Breast epithelium (tissue), 4 donors: ENCODE measurements around the gene TPCN2. TPM values are rescaled to one million over a fixed set of nuclear protein-coding genes. Genes with fewer than 3 reads are reported as not detected.

Source experiments
- DNase-seq, 2 donors: peaks; one replicate each; pipeline ENCODE4 v3.0.0-alpha.2; 2019; ENCODE audit warnings: low spot score in 2 of 2
- H3K27ac ChIP-seq, 2 donors: fragments of 200-600 bp; sonication (generic) in 1 of 2; one replicate each; pipeline ENCODE4 v1.5.1; 2016 to 2019; ENCODE audit warnings: mild to moderate bottlenecking in 1 of 2
- H3K27me3 ChIP-seq, 2 donors: fragments of 200-600 bp; sonication (generic) in 1 of 2; one replicate each; pipeline versions ENCODE4 v1.5.1 to v1.6.0; 2017 to 2019; ENCODE audit warnings: control low read depth in 1 of 2, mild to moderate bottlenecking in 1 of 2
- H3K36me3 ChIP-seq: fragments of 200-600 bp; one replicate; pipeline ENCODE4 v1.5.1; 2019
- H3K4me1 ChIP-seq, 2 donors: fragments of 200-600 bp; sonication (generic); one replicate each; pipeline ENCODE4 v1.5.1; 2016 to 2019; ENCODE audit warnings: control low read depth in 1 of 2
- H3K4me3 ChIP-seq, 3 donors: fragments of 200-600 bp; sonication (generic); 1 replicate in 2 of 3; 2 replicates in 1 of 3; pipeline ENCODE4 v1.5.1; 2016 to 2019; ENCODE audit warnings: mild to moderate bottlenecking in 3 of 3, moderate library complexity in 2 of 3
- H3K9me3 ChIP-seq, 2 donors: fragments of 200-600 bp; sonication (generic) in 1 of 2; one replicate each; pipeline ENCODE4 v1.5.1; 2016 to 2019; ENCODE audit warnings: control low read depth in 1 of 2
- CTCF ChIP-seq, 3 donors: fragments of 450-650 bp; IDR thresholded peaks; one replicate each; pipeline ENCODE4 v1.5.1; 2016 to 2017; ENCODE audit warnings: antibody characterized with exemption in 3 of 3, mild to moderate bottlenecking in 3 of 3, moderate library complexity in 3 of 3
- POLR2A ChIP-seq: fragments of 450-650 bp; IDR thresholded peaks from one replicate; pipeline ENCODE4 v1.6.1; 2016; ENCODE audit warnings: antibody characterized with exemption, mild to moderate bottlenecking, moderate library complexity
- POLR2AphosphoS5 ChIP-seq, 3 donors: sonication (generic); formaldehyde crosslinking; IDR thresholded peaks; one replicate each; pipeline ENCODE4 v1.6.1; 2017; ENCODE audit warnings: antibody characterized with exemption in 3 of 3
- intact Hi-C: fragments of 100-400 bp; cut with DNase I; formaldehyde crosslinking; loops from one replicate; pipeline ENCODE4 v1.15.1; 2023; ENCODE audit warnings: low total_unique reads
- total RNA-seq, 3 donors: library from RNA; depleted of rRNA; stranded (reverse); fragments of >200 nt; gene quantifications; one replicate each; pipeline ENCODE4 v1.1.0, GENCODE V29; 2016

Gene TPCN2
- total RNA-seq, 3 donors from 2014 or later = 13.0 to 18.0 (median 13.8) TPM

- TF ChIP-seq CTCF (IDR thresholded peaks at IDR 0.05) (no peak), POLR2AphosphoS5 (IDR thresholded peaks at IDR 0.05) (no peak), POLR2A (no peak)
- no peak overlapping the region for H3K27ac ChIP-seq
- H3K9me3 ChIP-seq = no peaks in the 10 kb centered on the region
- DNase-seq = no peak
- no peak overlapping the region for H3K4me3 ChIP-seq
- no peaks in the 10 kb centered on the region for H3K27me3 ChIP-seq
- H3K4me1 ChIP-seq = no peaks in the 10 kb centered on the region
- no peaks in the 10 kb centered on the region for H3K36me3 ChIP-seq
- intact Hi-C loops = no loop called here
Observed at GRCh38 chr11:69059985-69060384, 11.3 kb downstream of the TPCN2 start.

GRCh38 chr11:69060806-69061712, 12.3 kb downstream of the TPCN2 start:
- H3K9me3 ChIP-seq = no peaks in the 10 kb centered on the region
- no peaks in the 10 kb centered on the region for H3K36me3 ChIP-seq
- TF ChIP-seq POLR2AphosphoS5 (IDR thresholded peaks at IDR 0.05) = no peak
- no peak for TF ChIP-seq CTCF (IDR thresholded peaks at IDR 0.05)
- TF ChIP-seq POLR2A = no peak
- intact Hi-C loops = no loop called here
- H3K4me1 ChIP-seq = no peaks in the 10 kb centered on the region
- H3K27ac ChIP-seq = no peak overlapping the region
- H3K27me3 ChIP-seq = no peaks in the 10 kb centered on the region
- H3K4me3 ChIP-seq = no peak overlapping the region
- no peak for DNase-seq

GRCh38 chr11:69061713-69062053, 13.0 kb downstream of the TPCN2 start:
- no peaks in the 10 kb centered on the region for H3K36me3 ChIP-seq
- TF ChIP-seq POLR2AphosphoS5 (IDR thresholded peaks at IDR 0.05) (no peak), CTCF (IDR thresholded peaks at IDR 0.05) (no peak), POLR2A (no peak)

GRCh38 chr11:69062169-69062855, 13.6 kb downstream of the TPCN2 start:
- Histone ChIP-seq H3K9me3 (no peaks in the 10 kb centered on the region), H3K27ac (no peak overlapping the region), H3K4me1 (no peaks in the 10 kb centered on the region), H3K27me3 (no peaks in the 10 kb centered on the region), H3K36me3 (no peaks in the 10 kb centered on the region), H3K4me3 (no peak overlapping the region)
- TF ChIP-seq POLR2AphosphoS5 (IDR thresholded peaks at IDR 0.05) (no peak), POLR2A (no peak), CTCF (IDR thresholded peaks at IDR 0.05) (no peak)
- DNase-seq = no peak
- intact Hi-C loops = no loop called here

More at GRCh38 chr11:69061713-69062053, 13.0 kb downstream of the TPCN2 start:
- intact Hi-C loops = no loop called here
- no peaks in the 10 kb centered on the region for H3K27me3 ChIP-seq
- H3K27ac ChIP-seq = no peak overlapping the region
- no peak for DNase-seq
- no peaks in the 10 kb centered on the region for H3K4me1 ChIP-seq
- no peaks in the 10 kb centered on the region for H3K9me3 ChIP-seq
- H3K4me3 ChIP-seq = no peak overlapping the region
